ENCODE measurements around the gene BUD31. TPM values are rescaled to one million over a fixed set of nuclear protein-coding genes. Genes with fewer than 3 reads are reported as not detected.

Gene BUD31
- total and polyA plus RNA-seq, 10 of the 15 experiments (the other 5 are each of a cell fraction or from before 2014, with no cell fraction given), result 74.2 to 317 (median 130) TPM

DNA sequence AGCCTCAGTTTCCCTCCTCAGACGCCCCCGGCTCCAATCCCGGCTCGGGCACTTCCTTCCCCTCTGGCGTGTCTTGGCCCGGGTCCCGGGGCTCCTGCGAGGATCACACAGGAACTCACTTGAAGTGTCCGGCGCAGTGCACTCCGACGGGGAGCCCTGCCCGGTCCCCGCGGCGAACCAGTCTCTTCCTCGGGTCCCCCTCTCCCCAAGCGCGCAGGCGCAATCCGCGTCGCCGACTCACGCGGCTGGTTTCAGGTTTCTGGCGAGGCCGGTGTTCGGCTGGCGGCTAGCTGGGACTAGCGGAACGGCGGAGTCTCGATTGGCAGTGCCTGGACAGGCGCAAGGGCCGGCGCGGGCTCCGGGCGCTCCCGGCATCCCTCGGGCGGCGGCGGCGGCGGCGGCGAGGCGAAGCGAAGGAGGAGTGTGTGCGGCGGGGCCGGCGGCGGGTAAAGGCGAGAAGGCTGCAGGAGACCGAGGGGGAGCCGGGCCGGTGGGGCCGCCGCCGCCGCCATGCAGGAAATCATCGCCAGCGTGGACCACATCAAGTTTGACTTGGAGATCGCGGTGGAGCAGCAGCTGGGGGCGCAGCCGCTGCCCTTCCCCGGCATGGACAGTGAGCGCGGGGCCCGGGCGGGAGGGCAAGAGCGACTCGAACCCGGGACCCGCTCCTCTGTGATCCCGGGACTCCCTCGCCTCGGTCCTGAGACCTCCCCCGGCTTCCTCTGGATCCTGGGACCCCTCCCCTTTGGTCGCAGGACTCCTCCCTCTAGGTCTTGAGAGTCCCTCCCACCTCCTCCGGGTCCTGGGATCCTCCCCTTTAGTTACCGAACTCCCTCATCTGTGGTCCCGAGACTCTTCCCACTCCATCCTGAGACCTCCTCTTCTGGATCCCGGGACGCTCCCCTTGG is 30.1 kb downstream of the BUD31 start, which contains the start of the genes CPSF4 and PTCD1 (continued):
- TF ChIP-seq, protein P1, sequence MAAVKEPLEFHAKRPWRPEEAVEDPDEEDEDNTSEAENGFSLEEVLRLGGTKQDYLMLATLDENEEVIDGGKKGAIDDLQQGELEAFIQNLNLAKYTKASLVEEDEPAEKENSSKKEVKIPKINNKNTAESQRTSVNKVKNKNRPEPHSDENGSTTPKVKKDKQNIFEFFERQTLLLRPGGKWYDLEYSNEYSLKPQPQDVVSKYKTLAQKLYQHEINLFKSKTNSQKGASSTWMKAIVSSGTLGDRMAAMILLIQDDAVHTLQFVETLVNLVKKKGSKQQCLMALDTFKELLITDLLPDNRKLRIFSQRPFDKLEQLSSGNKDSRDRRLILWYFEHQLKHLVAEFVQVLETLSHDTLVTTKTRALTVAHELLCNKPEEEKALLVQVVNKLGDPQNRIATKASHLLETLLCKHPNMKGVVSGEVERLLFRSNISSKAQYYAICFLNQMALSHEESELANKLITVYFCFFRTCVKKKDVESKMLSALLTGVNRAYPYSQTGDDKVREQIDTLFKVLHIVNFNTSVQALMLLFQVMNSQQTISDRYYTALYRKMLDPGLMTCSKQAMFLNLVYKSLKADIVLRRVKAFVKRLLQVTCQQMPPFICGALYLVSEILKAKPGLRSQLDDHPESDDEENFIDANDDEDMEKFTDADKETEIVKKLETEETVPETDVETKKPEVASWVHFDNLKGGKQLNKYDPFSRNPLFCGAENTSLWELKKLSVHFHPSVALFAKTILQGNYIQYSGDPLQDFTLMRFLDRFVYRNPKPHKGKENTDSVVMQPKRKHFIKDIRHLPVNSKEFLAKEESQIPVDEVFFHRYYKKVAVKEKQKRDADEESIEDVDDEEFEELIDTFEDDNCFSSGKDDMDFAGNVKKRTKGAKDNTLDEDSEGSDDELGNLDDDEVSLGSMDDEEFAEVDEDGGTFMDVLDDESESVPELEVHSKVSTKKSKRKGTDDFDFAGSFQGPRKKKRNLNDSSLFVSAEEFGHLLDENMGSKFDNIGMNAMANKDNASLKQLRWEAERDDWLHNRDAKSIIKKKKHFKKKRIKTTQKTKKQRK (IDR thresholded peaks at IDR 0.05; ENCODE audit: low read depth, low read length), result peak; percentile 57; the same call in 1 of the 2 replicates
- TF ChIP-seq MEF2A (IDR thresholded peaks at IDR 0.05; ENCODE audit: insufficient read depth, low read depth, low read length), result peak; percentile 35; the same call in 1 of the 2 replicates
- TF ChIP-seq, protein P2, sequence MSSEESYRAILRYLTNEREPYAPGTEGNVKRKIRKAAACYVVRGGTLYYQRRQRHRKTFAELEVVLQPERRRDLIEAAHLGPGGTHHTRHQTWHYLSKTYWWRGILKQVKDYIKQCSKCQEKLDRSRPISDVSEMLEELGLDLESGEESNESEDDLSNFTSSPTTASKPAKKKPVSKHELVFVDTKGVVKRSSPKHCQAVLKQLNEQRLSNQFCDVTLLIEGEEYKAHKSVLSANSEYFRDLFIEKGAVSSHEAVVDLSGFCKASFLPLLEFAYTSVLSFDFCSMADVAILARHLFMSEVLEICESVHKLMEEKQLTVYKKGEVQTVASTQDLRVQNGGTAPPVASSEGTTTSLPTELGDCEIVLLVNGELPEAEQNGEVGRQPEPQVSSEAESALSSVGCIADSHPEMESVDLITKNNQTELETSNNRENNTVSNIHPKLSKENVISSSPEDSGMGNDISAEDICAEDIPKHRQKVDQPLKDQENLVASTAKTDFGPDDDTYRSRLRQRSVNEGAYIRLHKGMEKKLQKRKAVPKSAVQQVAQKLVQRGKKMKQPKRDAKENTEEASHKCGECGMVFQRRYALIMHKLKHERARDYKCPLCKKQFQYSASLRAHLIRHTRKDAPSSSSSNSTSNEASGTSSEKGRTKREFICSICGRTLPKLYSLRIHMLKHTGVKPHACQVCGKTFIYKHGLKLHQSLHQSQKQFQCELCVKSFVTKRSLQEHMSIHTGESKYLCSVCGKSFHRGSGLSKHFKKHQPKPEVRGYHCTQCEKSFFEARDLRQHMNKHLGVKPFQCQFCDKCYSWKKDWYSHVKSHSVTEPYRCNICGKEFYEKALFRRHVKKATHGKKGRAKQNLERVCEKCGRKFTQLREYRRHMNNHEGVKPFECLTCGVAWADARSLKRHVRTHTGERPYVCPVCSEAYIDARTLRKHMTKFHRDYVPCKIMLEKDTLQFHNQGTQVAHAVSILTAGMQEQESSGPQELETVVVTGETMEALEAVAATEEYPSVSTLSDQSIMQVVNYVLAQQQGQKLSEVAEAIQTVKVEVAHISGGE (CRISPR knock-in tag; IDR thresholded peaks at IDR 0.05), result peak; percentile 63
- TF ChIP-seq RAD51 (IDR thresholded peaks at IDR 0.05), result peak; percentile 63; the same call in 1 of the 2 replicates
- peak; percentile 52 for TF ChIP-seq SP1 (IDR thresholded peaks at IDR 0.05; ENCODE audit: low read depth, low read length)
- TF ChIP-seq, protein P3, sequence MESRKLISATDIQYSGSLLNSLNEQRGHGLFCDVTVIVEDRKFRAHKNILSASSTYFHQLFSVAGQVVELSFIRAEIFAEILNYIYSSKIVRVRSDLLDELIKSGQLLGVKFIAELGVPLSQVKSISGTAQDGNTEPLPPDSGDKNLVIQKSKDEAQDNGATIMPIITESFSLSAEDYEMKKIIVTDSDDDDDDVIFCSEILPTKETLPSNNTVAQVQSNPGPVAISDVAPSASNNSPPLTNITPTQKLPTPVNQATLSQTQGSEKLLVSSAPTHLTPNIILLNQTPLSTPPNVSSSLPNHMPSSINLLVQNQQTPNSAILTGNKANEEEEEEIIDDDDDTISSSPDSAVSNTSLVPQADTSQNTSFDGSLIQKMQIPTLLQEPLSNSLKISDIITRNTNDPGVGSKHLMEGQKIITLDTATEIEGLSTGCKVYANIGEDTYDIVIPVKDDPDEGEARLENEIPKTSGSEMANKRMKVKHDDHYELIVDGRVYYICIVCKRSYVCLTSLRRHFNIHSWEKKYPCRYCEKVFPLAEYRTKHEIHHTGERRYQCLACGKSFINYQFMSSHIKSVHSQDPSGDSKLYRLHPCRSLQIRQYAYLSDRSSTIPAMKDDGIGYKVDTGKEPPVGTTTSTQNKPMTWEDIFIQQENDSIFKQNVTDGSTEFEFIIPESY (IDR thresholded peaks at IDR 0.05), result no peak
- no peak for TF ChIP-seq RAD21 (IDR thresholded peaks at IDR 0.05; ENCODE audit: insufficient read depth, low read depth, low read length)
- TF ChIP-seq NR2C1 (IDR thresholded peaks at IDR 0.05), result peak; percentile 53
- TF ChIP-seq SMARCA5 (IDR thresholded peaks at IDR 0.05), result peak; percentile 73; the same call in 1 of the 2 replicates
- TF ChIP-seq NRF1 (conservative IDR thresholded peaks at IDR 0.05; ENCODE audit: low read depth, low read length), result peak; percentile 31; the same call in 1 of the 2 replicates
- TF ChIP-seq CREM (IDR thresholded peaks at IDR 0.05; ENCODE audit: low read depth), result 0 out of 2 replicates have a peak, but pooled peaks have one; percentile 53
- TF ChIP-seq KLF5 (IDR thresholded peaks at IDR 0.05; ENCODE audit: partially characterized antibody), result peak; percentile 77
- TF ChIP-seq NR2F1 (conservative IDR thresholded peaks at IDR 0.05), result peak; percentile 50; the same call in 1 of the 2 replicates
- TF ChIP-seq MXI1 (IDR thresholded peaks at IDR 0.05; ENCODE audit: low read depth, low read length), result peak; percentile 76
- TF ChIP-seq LARP7 (IDR thresholded peaks at IDR 0.05), result peak; percentile 94
- TF ChIP-seq GATAD2B (conservative IDR thresholded peaks at IDR 0.05; ENCODE audit: low read depth), result peak; percentile 72; the same call in 1 of the 2 replicates
- no peak for TF ChIP-seq ZNF274 (IDR thresholded peaks at IDR 0.05; ENCODE audit: insufficient read depth, insufficient read length)
- peak; percentile 97 for TF ChIP-seq POLR2AphosphoS2 (IDR thresholded peaks at IDR 0.05; ENCODE audit: low read depth, low read length)
- TF ChIP-seq, protein P4, sequence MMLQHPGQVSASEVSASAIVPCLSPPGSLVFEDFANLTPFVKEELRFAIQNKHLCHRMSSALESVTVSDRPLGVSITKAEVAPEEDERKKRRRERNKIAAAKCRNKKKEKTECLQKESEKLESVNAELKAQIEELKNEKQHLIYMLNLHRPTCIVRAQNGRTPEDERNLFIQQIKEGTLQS (IDR thresholded peaks at IDR 0.05; ENCODE audit: borderline replicate concordance, extremely low read depth, low read depth, low read length), result no peak
- no peak for TF ChIP-seq CEBPB (IDR thresholded peaks at IDR 0.05; ENCODE audit: borderline replicate concordance in 1 of 2, low read depth in 2 of 2, low read length in 2 of 2)
